Activated T-cell treated with anti-CD3 and anti-CD28 coated beads, Interleukin-2, amount 50 U/mL, for 48 hours (primary cell): Measurements from ENCODE around the gene LRRC61.
"Not testable (repeated sequence)": the region's sequence is repeated elsewhere in the genome, so short reads cannot be mapped to it uniquely, and the experiment has no call there.

Experiments
- DNase-seq, 2 experiments: peaks; one replicate each; pipeline ENCODE4 v3.0.0-alpha.2; 2020

Gene LRRC61

GRCh38 chr7:150307904-150308303, 15.3 kb upstream of the LRRC61 start:
- no peak for DNase-seq

DNA sequence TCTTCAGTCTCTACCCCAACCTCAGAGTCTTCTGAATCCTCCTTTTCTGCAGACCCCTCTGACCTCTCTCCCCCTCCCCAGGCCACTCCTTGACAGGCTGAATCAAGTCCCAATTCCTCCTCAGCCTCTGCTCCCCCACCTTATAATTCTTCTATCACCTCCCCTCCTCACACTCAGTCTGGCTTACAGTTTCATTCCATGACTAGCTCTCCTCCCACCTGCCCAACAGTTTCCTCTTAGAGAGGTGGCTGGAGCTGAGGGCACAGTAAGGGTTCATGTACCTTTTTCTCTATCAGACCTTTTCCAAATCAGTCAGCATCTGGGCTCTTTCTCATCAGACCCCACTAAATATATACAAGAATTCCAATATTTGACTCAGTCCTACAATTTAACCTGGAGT, 14.6 kb upstream of the LRRC61 start:
- no peak for DNase-seq

DNA sequence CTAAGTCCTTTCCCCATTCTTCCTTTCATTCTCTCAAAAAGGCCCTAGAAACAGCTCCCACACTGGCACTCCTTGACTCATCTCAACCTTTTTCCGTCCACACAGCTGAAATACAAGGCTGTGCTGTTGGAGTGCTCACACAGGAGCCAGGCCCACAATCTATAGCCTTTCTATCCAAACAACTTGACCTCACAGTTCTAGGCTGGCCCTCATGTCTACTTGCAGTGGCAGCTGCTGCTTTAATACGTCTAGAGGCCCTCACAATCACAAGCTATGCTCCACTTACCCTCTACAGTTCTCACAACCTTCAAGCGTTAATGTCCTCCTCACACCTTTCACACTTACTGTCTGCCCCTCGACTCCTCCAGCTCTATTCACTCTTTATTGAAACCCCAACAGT, 12.0 kb upstream of the LRRC61 start:
- DNase-seq: peak in 1 of 2 experiments; percentile 7

- DNase-seq: no peak
Measured at GRCh38 chr7:150311711-150312110, 11.4 kb upstream of the LRRC61 start.

DNA sequence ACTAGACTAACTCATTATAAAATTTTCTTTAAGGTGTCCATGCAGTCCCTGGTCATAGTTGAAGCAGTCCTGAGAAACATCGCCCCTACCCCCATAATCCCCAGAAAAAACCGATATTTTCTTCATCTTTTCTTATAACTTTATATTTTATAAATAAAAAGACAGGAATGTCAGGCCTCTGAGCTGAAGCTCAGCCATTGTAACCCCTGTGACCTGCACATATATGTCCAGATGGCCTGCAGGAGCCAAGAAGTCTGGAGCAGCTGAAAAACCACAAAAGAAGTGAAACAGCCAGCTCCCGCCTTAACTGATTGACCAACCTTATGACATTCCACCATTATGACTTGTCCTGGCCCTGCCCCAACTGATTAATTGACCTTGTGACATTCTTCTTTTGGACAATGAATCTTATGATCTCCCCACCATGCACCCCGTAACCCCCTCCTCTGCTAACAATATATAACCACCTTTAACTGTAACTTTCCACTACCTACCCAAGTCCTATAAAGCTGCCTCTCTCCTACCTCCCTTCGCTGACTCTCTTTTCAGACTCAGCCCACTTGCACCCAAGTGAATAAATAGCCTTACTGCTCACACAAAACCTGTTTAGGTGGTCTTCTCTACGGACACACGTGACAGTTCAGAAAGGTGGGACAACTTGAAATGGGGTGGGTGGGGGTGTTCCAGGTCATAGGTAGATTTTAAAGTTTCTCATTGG, 10.3 kb upstream of the LRRC61 start:
- not testable (repeated sequence) for DNase-seq

DNA sequence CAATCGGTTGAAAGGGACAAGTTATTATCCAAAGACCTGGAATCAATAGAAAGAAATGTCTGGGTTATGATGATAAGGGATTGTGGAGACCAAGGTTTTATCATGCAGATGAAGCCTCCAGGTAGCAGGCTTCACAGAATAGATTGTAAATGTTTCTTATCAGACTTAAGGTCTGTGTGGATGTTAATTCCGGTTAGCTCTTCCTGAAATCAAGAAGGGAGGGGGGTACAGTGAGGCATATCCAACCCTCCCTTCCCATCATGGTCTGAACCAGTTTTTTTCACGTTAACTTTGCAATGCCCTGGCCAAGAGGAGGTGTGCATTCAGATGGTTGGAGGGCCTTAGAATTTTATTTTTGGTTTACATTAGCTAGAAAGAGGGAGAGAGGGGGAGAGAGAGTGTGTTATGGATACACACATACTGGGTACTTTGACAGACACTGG, 9.8 kb upstream of the LRRC61 start:
- DNase-seq: no peak

DNA sequence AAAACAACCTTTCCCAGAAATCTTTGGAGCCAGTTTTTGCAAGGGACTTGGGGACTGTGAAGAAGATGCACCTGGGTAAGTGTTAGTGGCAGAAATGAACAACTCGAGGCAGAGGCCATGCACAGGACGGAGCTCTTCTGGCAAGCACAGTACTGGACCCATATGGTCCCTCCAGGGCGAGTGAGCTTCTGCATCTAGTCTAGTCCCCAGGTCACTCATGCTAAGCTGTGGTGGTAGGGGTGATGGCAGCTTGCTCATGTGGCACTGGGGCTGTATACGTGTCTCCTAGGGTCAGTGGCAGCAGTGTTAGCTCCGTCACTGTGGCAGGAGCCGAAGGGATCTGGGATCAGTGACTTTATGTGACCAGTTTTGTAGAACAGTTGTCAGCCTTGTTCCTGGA, 9.3 kb upstream of the LRRC61 start:
- DNase-seq: peak in 1 of 2 experiments; percentile 10

- DNase-seq: peak in 1 of 2 experiments; percentile 9
Measured at GRCh38 chr7:150314639-150315239, 8.4 kb upstream of the LRRC61 start.

- DNase-seq: peak in 1 of 2 experiments; percentile 11
Measured at GRCh38 chr7:150316987-150317386, 6.2 kb upstream of the LRRC61 start.

- DNase-seq: no peak
Measured at GRCh38 chr7:150317748-150318444, 5.3 kb upstream of the LRRC61 start.

DNA sequence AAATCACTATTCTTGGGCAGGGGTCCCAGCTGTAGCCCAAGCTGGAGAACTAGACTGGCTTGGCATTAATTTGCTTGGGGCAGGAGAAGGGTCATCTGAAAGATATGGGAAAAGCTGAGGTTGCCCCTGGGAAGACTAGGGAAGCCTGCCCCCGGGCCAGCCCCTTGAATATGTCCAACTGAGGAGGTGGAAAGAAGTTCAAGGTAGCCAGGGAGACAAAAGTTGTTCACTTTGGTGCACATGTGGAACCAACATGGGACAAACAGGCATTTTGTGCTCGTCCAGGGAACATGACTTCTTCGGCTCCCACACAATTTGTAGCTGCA, 1.4 kb upstream of the LRRC61 start:
- peak in 1 of 2 experiments; percentile 32 for DNase-seq

- DNase-seq: peak; percentile 72 to 74
Measured at GRCh38 chr7:150322114-150322832, 882 bp upstream of the LRRC61 start.

GRCh38 chr7:150323682-150324372, 672 bp downstream of the LRRC61 start:
- DNase-seq: peak in 1 of 2 experiments; percentile 66

DNA sequence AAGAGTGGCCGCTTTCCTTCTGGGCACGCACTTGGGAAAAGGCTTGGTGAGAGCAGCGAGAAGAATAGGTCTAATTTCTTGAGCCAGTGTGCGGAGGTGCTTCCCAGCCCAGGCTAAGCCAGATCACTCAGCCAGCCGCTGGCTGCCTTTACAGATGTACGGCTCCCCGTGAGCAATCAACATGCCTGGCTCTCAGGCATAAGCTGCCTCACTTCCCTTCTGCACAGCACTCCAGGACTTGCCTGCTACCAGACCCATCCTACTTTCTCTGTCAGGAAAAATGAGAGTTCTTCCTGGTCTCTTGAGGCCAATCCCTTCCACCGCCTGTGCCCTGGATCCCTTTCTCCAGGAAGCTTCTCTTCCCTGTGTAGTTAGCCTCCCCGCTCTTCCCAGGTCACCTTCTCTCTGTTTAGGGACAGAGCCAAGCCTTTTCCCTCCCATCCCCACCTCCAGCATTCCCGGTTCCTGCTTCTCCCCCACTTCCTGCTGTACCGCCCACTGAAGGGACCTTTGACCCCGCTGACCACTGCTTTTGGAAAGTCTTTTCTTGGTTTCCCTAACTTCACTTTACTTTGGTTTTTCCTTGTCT, 1.3 kb downstream of the LRRC61 start:
- no peak for DNase-seq

DNA sequence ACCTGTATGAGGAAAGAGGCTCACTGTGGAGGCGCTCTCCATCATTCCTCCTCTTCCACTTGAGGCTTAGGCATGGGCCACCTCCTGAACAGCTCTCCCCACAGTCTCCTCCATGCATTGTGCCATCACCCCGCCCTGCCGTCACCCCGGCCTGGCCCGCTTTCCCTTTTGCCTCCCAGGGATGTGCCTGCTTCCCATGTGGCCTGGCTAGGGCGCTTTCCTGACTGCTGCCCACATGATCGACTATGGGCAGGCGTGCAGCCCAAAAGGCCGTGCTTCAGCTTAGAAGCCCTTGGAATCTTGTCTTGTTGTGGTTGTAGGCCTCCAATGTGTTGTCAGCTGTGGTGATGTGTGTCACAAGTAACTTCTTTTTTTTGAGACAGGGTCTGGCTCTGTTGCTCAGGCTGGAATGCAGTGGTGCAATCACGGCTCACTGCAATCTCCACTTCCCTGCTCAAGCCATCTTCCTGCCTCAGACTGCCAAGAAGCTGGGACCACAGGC, 2.0 kb downstream of the LRRC61 start:
- DNase-seq: no peak

- DNase-seq: no peak
Measured at GRCh38 chr7:150325901-150326300, 2.7 kb downstream of the LRRC61 start.

DNA sequence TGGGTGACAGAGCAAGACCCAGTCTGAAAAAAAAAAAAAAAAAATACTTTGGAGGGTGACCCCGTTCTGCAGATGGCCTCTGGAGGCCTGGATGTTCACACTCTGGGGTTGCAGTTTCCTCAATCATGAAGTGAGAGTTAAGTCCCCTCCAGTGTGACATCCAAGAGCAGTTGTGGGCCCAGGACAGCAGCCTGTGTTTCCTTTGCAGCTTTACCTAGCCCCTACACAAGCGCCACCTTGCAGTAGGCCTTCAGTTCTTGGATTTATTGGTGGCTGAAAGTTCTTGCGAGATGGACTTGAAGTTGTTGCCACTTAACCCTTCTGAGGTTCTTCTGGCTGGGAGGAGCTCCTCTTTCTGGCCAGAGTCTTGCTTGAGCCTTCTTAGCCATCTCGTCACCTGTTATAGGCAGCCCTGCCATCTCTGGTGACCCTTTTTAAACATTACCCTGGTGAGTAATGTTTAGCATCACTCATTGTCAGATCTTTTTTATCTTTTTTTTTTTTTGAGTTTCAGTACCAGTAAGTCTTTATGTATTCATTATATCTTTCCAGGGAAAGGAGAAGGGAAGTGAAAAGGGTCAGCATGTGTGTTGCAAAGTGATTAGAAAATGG, 3.6 kb downstream of the LRRC61 start:
- no peak for DNase-seq

DNA sequence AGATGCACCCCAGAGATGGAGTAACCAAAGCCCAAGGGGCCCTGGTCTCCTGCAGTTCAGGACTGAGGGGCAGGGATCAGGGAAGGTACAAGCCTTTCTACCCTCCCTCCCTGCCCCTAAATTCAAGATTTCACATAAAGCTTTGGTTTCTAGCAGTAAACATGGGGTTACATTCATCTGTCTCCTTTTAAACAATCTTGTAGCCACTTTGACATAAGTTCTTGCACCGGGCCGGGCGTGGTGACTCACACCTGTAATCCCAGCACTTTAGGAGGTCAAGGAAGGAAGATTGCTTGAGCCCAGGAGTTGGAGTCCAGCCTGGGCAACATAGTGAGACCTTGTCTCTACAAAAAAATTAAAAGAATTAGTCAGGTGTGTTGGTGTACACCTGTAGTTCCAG, 4.2 kb downstream of the LRRC61 start:
- DNase-seq: no peak

GRCh38 chr7:150329331-150330120, 6.4 kb downstream of the LRRC61 start:
- no peak for DNase-seq

DNA sequence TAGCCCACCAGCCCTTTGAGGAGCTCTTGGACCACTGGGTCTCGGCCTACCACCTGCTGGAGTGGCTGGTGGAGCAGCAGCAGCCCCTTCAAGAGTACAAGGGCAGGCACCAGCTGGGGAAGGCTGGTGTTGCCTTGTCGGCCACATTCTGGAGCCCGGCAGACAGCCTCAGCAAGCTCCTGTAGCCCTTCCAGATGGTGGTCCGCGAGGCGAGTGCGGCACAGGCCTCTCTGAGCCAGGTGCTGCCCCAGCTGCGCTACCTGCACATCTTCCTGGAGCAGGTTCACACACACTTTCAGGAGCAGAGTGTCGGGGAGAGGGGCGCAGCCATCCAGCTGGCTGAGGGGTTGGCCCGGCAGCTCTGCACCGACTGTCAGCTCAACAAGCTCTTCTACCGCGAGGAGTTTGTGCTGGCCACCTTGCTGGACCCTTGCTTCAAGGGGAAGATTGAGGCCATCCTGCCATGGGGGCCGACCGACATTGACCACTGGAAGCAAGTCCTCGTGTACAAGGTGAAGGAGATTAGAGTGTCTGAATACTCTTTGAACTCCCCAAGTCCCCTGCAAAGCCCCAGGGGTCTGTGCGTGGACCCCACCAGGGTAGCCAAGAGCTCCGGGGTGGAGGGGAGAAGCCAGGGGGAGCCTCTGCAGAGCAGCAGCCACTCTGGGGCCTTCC, 7.2 kb downstream of the LRRC61 start:
- DNase-seq: no peak
